Fibroblast of villous mesenchyme (primary cell): ENCODE measurements around the gene PRPH. TPM values are rescaled to one million over a fixed set of nuclear protein-coding genes. Genes with fewer than 3 reads are reported as not detected.
"Not testable (repeated sequence)": the region's sequence is repeated elsewhere in the genome, so short reads cannot be mapped to it uniquely, and the experiment has no call there.

ENCODE experiments used
- DNase-seq: peaks from one replicate; pipeline ENCODE4 v3.0.0-alpha.2; 2010; ENCODE audit warnings: low read depth
- H3K4me3 ChIP-seq: 2 replicates; pipeline ENCODE4 v1.5.1; 2011; ENCODE audit warnings: low read depth, mild to moderate bottlenecking, low read length
- CTCF ChIP-seq: IDR thresholded peaks from 2 replicates; pipeline ENCODE4 v1.5.1; 2012; ENCODE audit warnings: low read depth, mild to moderate bottlenecking, low read length; ENCODE audit not compliant: insufficient read depth
- total RNA-seq: library from RNA; depleted of rRNA; stranded (reverse); fragments of >200 nt; gene quantifications from 2 replicates; pipeline ENCODE4 v1.2.3, GENCODE V29; 2012

The PRPH gene
- total RNA-seq, result under 0.01 TPM in 1 of 2 replicates, not detected in the other

- no peak for DNase-seq
- no peak for TF ChIP-seq CTCF
- no peak within 1 kb of the TSS for H3K4me3 ChIP-seq
Observed at GRCh38 chr12:49295082-49295936, at the start of gene PRPH. TSS of gene PRPH (plus strand) at chr12:49295147. CDS start at chr12:49295201, 54 bp downstream.

GRCh38 chr12:49251357-49251756 is 43.6 kb upstream of the PRPH start:
- no peak overlapping the region for H3K4me3 ChIP-seq
- no peak for DNase-seq
- no peak for TF ChIP-seq CTCF

GRCh38 chr12:49253033-49253623 is 41.8 kb upstream of the PRPH start:
- no peak for TF ChIP-seq CTCF
- H3K4me3 ChIP-seq, result no peak overlapping the region
- DNase-seq, result no peak

DNA sequence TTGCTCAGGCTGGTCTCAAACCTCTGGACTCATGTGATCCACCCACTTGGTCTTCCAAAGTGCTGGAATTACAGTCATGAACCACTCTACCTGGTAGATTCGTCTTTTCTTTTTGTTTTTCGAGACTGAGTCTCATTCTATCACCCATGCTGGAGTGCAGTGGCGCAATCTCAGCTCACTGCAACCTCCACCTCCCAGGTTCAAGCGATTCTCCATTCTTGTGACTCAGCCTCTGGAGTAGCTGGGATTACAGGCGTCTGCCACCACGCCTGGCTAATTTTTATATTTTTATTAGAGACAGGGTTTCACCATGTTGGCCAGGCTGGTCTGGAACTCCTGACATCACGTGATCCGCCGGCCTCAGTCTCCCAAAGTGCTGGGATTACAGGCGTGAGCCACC is 39.5 kb upstream of the PRPH start:
- not testable (repeated sequence) for DNase-seq, H3K4me3 ChIP-seq

- no peak for TF ChIP-seq CTCF
- H3K4me3 ChIP-seq, result no peak overlapping the region
- no peak for DNase-seq
Observed at GRCh38 chr12:49255857-49256637, 38.9 kb upstream of the PRPH start.

DNA sequence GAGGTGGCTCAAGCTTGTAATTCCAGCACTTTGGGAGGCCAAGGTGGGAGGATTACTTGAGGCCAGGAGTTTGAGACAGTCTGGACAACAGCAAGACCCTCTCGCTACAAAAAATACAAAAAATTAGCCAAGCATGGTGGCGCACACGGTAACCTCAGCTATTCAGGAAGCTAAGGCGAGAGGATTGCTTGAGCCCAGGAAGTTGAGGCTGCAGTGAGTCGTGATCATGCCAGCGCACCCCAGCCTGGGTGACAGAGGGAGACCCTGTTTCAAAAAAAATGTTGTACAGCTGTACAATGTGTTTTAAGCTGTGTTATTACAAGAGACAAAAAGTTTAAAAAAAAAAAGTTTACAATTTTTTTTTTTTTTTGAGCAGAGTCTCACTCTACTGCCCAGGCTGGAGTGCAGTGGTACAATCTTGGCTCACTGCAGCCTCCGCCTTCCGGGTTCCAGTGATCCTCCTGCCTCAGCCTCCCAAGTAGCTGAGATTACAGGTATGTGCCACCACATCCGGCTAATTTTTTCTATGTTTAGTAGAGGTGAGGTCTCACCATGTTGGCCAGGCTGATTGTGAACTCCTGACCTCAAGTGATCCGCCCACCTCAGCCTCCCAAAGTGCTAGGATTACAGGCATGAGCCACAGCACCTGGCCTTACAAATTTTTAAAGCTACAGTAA is 37.3 kb upstream of the PRPH start:
- H3K4me3 ChIP-seq, DNase-seq: not testable (repeated sequence)

GRCh38 chr12:49259452-49259851 is 35.5 kb upstream of the PRPH start:
- TF ChIP-seq CTCF, result no peak
- DNase-seq, result no peak
- no peak overlapping the region for H3K4me3 ChIP-seq
